ENCODE data around the gene B3GNT9. TPM values are rescaled to one million over a fixed set of nuclear protein-coding genes. Genes with fewer than 3 reads are reported as not detected.
"Not testable (repeated sequence)": the region's sequence is repeated elsewhere in the genome, so short reads cannot be mapped to it uniquely, and the experiment has no call there.

Gene B3GNT9
- total and polyA plus RNA-seq, 2 experiments from 2014 or later: 24.8 to 88.0 TPM

DNA sequence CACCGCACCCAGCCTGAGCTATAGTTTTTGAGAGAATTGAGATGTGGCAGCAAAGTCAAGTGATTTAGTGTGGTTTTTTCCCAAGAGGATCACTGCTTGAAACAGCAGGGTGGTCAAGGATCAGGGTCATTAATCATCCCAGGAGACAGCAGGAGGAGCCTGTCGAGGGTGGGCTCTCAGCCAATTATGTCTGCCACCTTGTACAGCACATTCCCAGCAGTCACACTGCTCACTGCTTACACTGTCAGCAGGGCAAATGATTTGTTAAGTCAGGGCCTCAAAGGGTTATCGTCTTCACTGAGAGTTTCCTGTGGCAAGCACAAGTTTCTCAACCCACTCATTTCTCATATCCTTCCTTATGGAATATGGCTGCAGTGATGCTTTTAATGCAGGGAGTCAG is 13.2 kb downstream of the B3GNT9 start:
- H3K9ac ChIP-seq: no peak overlapping the region
- no peak overlapping the region for H2AFZ ChIP-seq
- H3K27ac ChIP-seq: no peak overlapping the region
- H3K36me3 ChIP-seq (ENCODE audit: low read depth): peaks cover 32% of the 10 kb centered on the region; the same call in 1 of the 2 replicates
- WGBS, 2 experiments (ENCODE audit: low coverage in 1 of 2, low lambda C conversion rate in 2 of 2, missing lambda C conversion rate in 2 of 2): 49 to 59% methylated on average over 3 of the region's 3 CpGs
- no peak for DNase-seq
- H3K79me2 ChIP-seq (ENCODE audit: insufficient read depth): no peaks in the 10 kb centered on the region
- no peaks in the 10 kb centered on the region for H3K27me3 ChIP-seq (replicated peaks; ENCODE audit: insufficient read depth)
- no peak overlapping the region for H3K4me2 ChIP-seq (ENCODE audit: unreplicated experiment)
- H3F3A ChIP-seq (ENCODE audit: insufficient read depth): no peaks in the 10 kb centered on the region
- no peak overlapping the region for H3K4me3 ChIP-seq
- no peaks in the 10 kb centered on the region for H3K4me1 ChIP-seq (ENCODE audit: insufficient read depth)
- in situ Hi-C loops (cut with MboI): no loop called here
- no peaks in the 10 kb centered on the region for H3K9me3 ChIP-seq (ENCODE audit: low read depth)
- H3K9me2 ChIP-seq (ENCODE audit: insufficient read depth): no peaks in the 10 kb centered on the region
- H4K20me1 ChIP-seq (ENCODE audit: insufficient read depth): no peaks in the 10 kb centered on the region
- TF ChIP-seq EZH2 (IDR thresholded peaks at IDR 0.05; ENCODE audit: insufficient read depth, poor library complexity, severe bottlenecking) (no peak), EZH2phosphoT487 (IDR thresholded peaks at IDR 0.05; ENCODE audit: insufficient read depth, low read depth) (no peak)

DNA sequence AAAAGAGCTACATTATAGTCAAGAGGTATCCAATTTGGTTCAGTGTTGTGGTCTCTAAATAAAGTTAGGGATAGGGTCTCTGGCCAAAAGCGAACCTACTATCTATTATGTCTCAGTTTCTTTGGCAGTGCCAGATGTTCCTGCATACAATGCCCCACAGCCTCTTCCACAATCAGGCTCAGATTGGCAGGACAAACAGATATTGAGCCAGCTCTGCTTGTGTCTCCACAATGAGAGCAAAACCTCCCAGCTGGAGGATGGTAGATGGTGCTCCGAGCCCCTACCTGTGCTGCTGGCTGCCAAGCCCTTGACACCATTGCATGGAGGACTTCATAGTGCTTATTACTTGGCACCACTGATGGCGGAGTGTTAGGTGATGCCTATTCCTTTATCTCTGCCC is 21.4 kb downstream of the B3GNT9 start:
- in situ Hi-C loops (cut with MboI): no loop called here
- Histone ChIP-seq H4K20me1 (ENCODE audit: insufficient read depth) (no peaks in the 10 kb centered on the region), H3K36me3 (ENCODE audit: low read depth) (peaks cover 18% of the 10 kb centered on the region; the same call in 1 of the 2 replicates), H2AFZ (no peak overlapping the region), H3K9me2 (ENCODE audit: insufficient read depth) (no peaks in the 10 kb centered on the region), H3K9me3 (ENCODE audit: low read depth) (no peaks in the 10 kb centered on the region), H3K4me3 (no peak overlapping the region), H3K27me3 (replicated peaks; ENCODE audit: insufficient read depth) (no peaks in the 10 kb centered on the region), H3K4me2 (ENCODE audit: unreplicated experiment) (no peak overlapping the region), H3K4me1 (ENCODE audit: insufficient read depth) (no peaks in the 10 kb centered on the region), H3K9ac (no peak overlapping the region), H3K27ac (no peak overlapping the region), H3K79me2 (ENCODE audit: insufficient read depth) (no peaks in the 10 kb centered on the region), H3F3A (ENCODE audit: insufficient read depth) (no peaks in the 10 kb centered on the region)
- no peak for DNase-seq
- no peak for TF ChIP-seq EZH2 (IDR thresholded peaks at IDR 0.05; ENCODE audit: insufficient read depth, poor library complexity, severe bottlenecking)
- TF ChIP-seq EZH2phosphoT487 (IDR thresholded peaks at IDR 0.05; ENCODE audit: insufficient read depth, low read depth): no peak
- 96 to 98% methylated on average over 3 of the region's 3 CpGs for WGBS, 2 experiments (ENCODE audit: low coverage in 1 of 2, low lambda C conversion rate in 2 of 2, missing lambda C conversion rate in 2 of 2)

DNA sequence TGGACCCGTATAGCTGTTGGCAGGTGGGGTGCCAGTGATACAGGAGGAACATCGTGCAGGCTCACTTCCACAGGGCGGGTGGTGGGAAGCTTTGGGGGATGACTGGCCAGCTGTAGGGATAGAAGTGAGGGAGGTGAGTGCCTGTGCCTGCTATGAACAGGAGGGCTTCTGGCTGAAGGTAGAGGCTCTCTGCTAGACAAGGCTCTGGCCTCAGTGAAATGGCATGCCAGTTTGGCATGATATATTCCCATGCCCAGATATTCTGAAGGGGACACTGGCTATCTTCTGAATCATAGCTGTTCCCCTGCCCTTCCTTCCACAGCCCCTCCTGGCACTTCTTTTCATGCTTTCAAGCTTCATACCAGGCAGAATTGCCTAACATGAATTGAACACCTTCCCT is 21.9 kb downstream of the B3GNT9 start:
- no peak overlapping the region for H3K9ac ChIP-seq
- H3K79me2 ChIP-seq (ENCODE audit: insufficient read depth): no peaks in the 10 kb centered on the region; the same call in 1 of the 2 replicates
- in situ Hi-C loops (cut with MboI): no loop called here
- H3K27me3 ChIP-seq (replicated peaks; ENCODE audit: insufficient read depth): no peaks in the 10 kb centered on the region
- no peak overlapping the region for H3K4me2 ChIP-seq (ENCODE audit: unreplicated experiment)
- no peaks in the 10 kb centered on the region for H3K4me1 ChIP-seq (ENCODE audit: insufficient read depth)
- no peaks in the 10 kb centered on the region for H3K9me3 ChIP-seq (ENCODE audit: low read depth)
- 97 to 100% methylated on average over 3 of the region's 3 CpGs for WGBS, 2 experiments (ENCODE audit: low coverage in 1 of 2, low lambda C conversion rate in 2 of 2, missing lambda C conversion rate in 2 of 2)
- H2AFZ ChIP-seq: no peak overlapping the region
- no peak overlapping the region for H3K4me3 ChIP-seq
- H3K27ac ChIP-seq: no peak overlapping the region
- no peak for DNase-seq
- TF ChIP-seq EZH2 (IDR thresholded peaks at IDR 0.05; ENCODE audit: insufficient read depth, poor library complexity, severe bottlenecking) (no peak), EZH2phosphoT487 (IDR thresholded peaks at IDR 0.05; ENCODE audit: insufficient read depth, low read depth) (no peak)
- no peaks in the 10 kb centered on the region for H3K9me2 ChIP-seq (ENCODE audit: insufficient read depth)
- peaks cover 18% of the 10 kb centered on the region; the same call in 1 of the 2 replicates for H3K36me3 ChIP-seq (ENCODE audit: low read depth)
- no peaks in the 10 kb centered on the region for H4K20me1 ChIP-seq (ENCODE audit: insufficient read depth)
- H3F3A ChIP-seq (ENCODE audit: insufficient read depth): no peaks in the 10 kb centered on the region

DNA sequence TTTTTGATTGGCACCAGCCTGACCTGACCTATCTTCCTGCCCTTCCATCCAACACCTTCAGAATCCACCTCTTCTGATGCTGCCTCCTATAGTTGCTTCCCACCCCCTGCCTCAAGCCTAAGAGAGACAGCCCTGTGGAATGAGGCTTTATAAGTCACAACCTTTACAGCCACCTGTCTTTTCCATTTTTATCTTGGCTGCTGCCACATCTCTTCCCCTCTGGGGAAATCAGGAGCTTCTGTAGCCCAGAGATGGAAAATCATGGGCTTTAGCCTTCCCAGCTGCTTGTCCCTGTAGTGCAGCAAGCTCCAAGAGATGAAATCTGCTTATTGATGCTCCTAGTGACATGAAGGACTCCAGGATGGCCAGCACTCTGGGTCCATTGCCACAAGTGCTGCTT is 22.4 kb downstream of the B3GNT9 start:
- Histone ChIP-seq H3K4me1 (ENCODE audit: insufficient read depth) (no peaks in the 10 kb centered on the region), H3K27me3 (replicated peaks; ENCODE audit: insufficient read depth) (no peaks in the 10 kb centered on the region), H3K4me2 (ENCODE audit: unreplicated experiment) (no peak overlapping the region), H3K79me2 (ENCODE audit: insufficient read depth) (peaks cover 3% of the 10 kb centered on the region), H3K4me3 (no peak overlapping the region), H3K36me3 (ENCODE audit: low read depth) (peaks cover 18% of the 10 kb centered on the region; the same call in 1 of the 2 replicates), H4K20me1 (ENCODE audit: insufficient read depth) (no peaks in the 10 kb centered on the region), H3K9me3 (ENCODE audit: low read depth) (no peaks in the 10 kb centered on the region), H3K9me2 (ENCODE audit: insufficient read depth) (no peaks in the 10 kb centered on the region), H2AFZ (no peak overlapping the region), H3F3A (ENCODE audit: insufficient read depth) (no peaks in the 10 kb centered on the region), H3K9ac (no peak overlapping the region), H3K27ac (no peak overlapping the region)
- no peak for DNase-seq
- TF ChIP-seq EZH2 (IDR thresholded peaks at IDR 0.05; ENCODE audit: insufficient read depth, poor library complexity, severe bottlenecking) (no peak), EZH2phosphoT487 (IDR thresholded peaks at IDR 0.05; ENCODE audit: insufficient read depth, low read depth) (no peak)
- in situ Hi-C loops (cut with MboI): no loop called here

DNA sequence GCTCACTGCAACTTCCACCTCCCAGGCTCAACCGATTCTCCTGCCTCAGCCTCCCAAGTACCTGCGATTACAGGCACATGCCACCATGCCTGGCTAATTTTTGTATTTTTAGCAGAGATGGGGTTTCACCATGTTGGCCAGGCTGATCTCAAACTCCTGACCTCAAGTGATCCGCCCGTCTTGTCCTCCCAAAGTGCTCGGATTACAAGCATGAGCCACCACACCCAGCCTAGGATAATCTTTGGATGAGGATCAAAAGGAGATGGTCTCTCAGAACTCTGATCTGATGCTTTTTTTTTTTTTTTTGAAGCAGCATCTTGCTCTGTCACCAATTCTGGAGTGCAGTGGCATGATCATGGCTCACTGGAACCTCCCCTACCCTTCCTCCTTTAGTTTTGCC is 28.0 kb downstream of the B3GNT9 start:
- H3K27ac ChIP-seq; H3K9me3 ChIP-seq (ENCODE audit: low read depth); H3K4me3 ChIP-seq; in situ Hi-C loops (cut with MboI); H3K9ac ChIP-seq; H2AFZ ChIP-seq; H3K4me2 ChIP-seq (ENCODE audit: unreplicated experiment); H3K9me2 ChIP-seq (ENCODE audit: insufficient read depth); H3F3A ChIP-seq (ENCODE audit: insufficient read depth); DNase-seq; H3K4me1 ChIP-seq (ENCODE audit: insufficient read depth); H3K27me3 ChIP-seq (replicated peaks; ENCODE audit: insufficient read depth); H4K20me1 ChIP-seq (ENCODE audit: insufficient read depth): not testable (repeated sequence)
- Histone ChIP-seq H3K36me3 (ENCODE audit: low read depth) (0 out of 2 replicates have a peak, but pooled peaks cover 11% of the 10 kb centered on the region), H3K79me2 (ENCODE audit: insufficient read depth) (peaks cover 29% of the 10 kb centered on the region)
- WGBS, 2 experiments (ENCODE audit: low coverage in 1 of 2, low lambda C conversion rate in 2 of 2, missing lambda C conversion rate in 2 of 2): 93 to 95% methylated on average over 5 of the region's 5 CpGs
